Motor neuron (in vitro differentiated cells): ENCODE measurements around the gene SERPIND1. TPM values are rescaled to one million over a fixed set of nuclear protein-coding genes. Genes with fewer than 3 reads are reported as not detected.

Source experiments
- ATAC-seq, 8 experiments: fragments of 200-7000 bp; cut with Tn5 transposase; replicated peaks in 6 of 8; 2 replicates each; pipeline ENCODE4 v1.8.0; 2021; ENCODE audit warnings: mild to moderate bottlenecking in 8 of 8, moderate library complexity in 8 of 8
- H3K27ac ChIP-seq, 2 donors: fragments of 250-450 bp; sonication (Bioruptor Pico); 2 replicates each; pipeline ENCODE4 v1.9.0; 2021; ENCODE audit warnings: antibody characterized with exemption in 2 of 2, mild to moderate bottlenecking in 2 of 2, moderate library complexity in 1 of 2
- H3K4me1 ChIP-seq, 2 donors: fragments of 250-450 bp; sonication (Bioruptor Pico); replicated peaks in 1 of 2; 2 replicates each; pipeline ENCODE4 v1.6.1; 2021; ENCODE audit warnings: antibody characterized with exemption in 2 of 2, mild to moderate bottlenecking in 2 of 2, moderate library complexity in 1 of 2
- H3K4me3 ChIP-seq, 5 donors: fragments of 250-450 bp; sonication (Bioruptor Pico); 2 replicates each; pipeline ENCODE4 v1.9.0; 2021; ENCODE audit warnings: antibody characterized with exemption in 5 of 5, mild to moderate bottlenecking in 5 of 5, moderate library complexity in 4 of 5
- WGBS, 10 experiments: fragments of 450-650 bp; shearing (Covaris generic); methylation state at CpG; one replicate each; pipeline ENCODE4 v1.0.0; 2022; 5-methylcytosine and 5-hydroxymethylcytosine counted together
- in situ Hi-C, 9 experiments: fragments of 400-800 bp; cut with MboI; loops; one replicate each; pipeline ENCODE4 v1.15.0; 2021; ENCODE audit warnings: low sequenced_read_pairs in 9 of 9, low pct_unique_long_range_greater_than_20kb in 2 of 9; ENCODE audit not compliant: unreplicated experiment in 9 of 9
- total RNA-seq, 8 experiments: library from RNA; unstranded; fragments of 300-600 nt; gene quantifications; 2 replicates each; pipeline versions ENCODE4 v1.2.3 to v1.2.4, GENCODE V29; 2022

The SERPIND1 gene
- total RNA-seq, 8 experiments from 2014 or later = 0.17 to 1.8 (median 0.66) TPM

- WGBS, 10 experiments = 80 to 86% methylated on average over 1 to 3 of the region's 6 CpGs; no CpG with 5 or more reads in 8 of the 10 experiments
- in situ Hi-C loops = no loop called here
- H3K4me3 ChIP-seq = no peak overlapping the region
- H3K27ac ChIP-seq = no peak overlapping the region
- H3K4me1 ChIP-seq = no peaks in the 10 kb centered on the region
- ATAC-seq = no peak
Measured at GRCh38 chr22:20804650-20805049, 30.7 kb downstream of the SERPIND1 start.

GRCh38 chr22:20805972-20806471, 32.1 kb downstream of the SERPIND1 start:
- 17 to 100% (median 75%) methylated on average over 1 to 2 of the region's 3 CpGs; no CpG with 5 or more reads in 2 of the 10 experiments for WGBS, 10 experiments

DNA sequence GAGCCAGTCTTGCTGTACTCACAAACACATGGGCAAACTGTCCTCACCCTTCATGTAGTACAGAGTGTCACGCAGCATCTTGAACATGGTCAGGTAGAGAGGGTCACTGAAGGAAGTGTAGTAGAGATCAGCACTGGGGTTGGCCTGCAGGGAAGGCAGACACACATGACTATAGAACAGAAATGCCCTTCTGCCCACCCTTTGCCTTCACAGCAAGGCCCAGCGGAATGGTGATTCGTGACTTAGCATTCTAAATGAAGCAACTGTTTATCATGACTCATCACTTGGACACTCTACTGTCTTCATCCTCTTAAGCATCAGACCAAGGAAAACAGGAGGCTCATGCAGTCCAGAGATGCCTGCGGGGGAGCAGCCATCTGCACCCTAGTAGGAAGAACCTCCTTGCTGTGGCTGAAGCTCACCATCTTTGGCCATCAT, 33.4 kb downstream of the SERPIND1 start:
- WGBS, 10 experiments = 57 to 100% (median 88%) methylated on average over 1 to 3 of the region's 4 CpGs; no CpG with 5 or more reads in 6 of the 10 experiments
- Histone ChIP-seq H3K27ac (peak overlapping the region in 1 of 2 donors; percentile 21), H3K4me1 (no peaks in the 10 kb centered on the region), H3K4me3 (no peak overlapping the region)
- in situ Hi-C loops = no loop called here
- peak in 6 of 8 experiments; percentile 30 to 98 (median 74) for ATAC-seq

More at GRCh38 chr22:20805972-20806471, 32.1 kb downstream of the SERPIND1 start:
- H3K4me3 ChIP-seq = no peak overlapping the region
- H3K27ac ChIP-seq = no peak overlapping the region
- no peaks in the 10 kb centered on the region for H3K4me1 ChIP-seq
- in situ Hi-C loops = no loop called here
- no peak for ATAC-seq

- Histone ChIP-seq H3K4me3 (no peak overlapping the region), H3K27ac (no peak overlapping the region), H3K4me1 (no peaks in the 10 kb centered on the region)
- ATAC-seq = no peak
- in situ Hi-C loops = no loop called here
- 67 to 100% (median 89%) methylated on average over 1 to 4 of the region's 4 CpGs; no CpG with 5 or more reads in 3 of the 10 experiments for WGBS, 10 experiments
Measured at GRCh38 chr22:20808844-20809243, 34.9 kb downstream of the SERPIND1 start.

DNA sequence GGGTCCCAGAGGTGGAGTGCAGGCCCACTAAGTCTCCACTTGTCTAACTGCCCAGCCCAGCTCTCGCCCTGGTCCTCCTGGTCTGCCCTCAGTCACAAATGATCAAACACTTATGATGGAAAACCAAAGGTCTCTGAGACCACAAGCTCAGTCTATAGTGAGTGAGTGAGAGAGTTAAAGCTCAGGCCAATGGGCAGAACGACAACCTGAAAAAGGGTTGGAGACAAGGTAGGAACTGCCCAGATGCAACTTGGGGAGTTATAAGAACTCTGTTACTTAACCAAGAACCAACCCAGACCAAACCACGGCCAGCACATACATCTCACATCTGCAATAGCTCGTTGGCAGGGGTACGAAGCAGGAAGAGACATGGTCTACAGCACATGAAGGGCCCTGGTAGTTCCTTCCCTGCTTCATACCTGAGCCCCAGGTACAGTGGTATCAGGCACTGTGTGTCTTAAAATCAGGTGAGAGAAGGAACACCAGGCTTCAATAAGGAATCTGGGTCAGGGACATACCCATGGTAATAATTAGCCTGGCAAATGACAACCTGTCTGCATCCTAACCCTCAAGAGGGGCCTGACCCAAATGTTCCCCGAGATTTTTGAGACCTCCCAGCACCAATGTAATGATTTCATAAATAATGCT, 35.7 kb downstream of the SERPIND1 start:
- no peak for ATAC-seq
- WGBS, 10 experiments = 73 to 100% (median 89%) methylated on average over 2 to 5 of the region's 6 CpGs; no CpG with 5 or more reads in 3 of the 10 experiments
- no peak overlapping the region for H3K4me3 ChIP-seq
- no peaks in the 10 kb centered on the region for H3K4me1 ChIP-seq
- no peak overlapping the region for H3K27ac ChIP-seq
- in situ Hi-C loops = loop anchor here in 1 of 9 experiments (10.0 kb wide), 1 partner anchor 55 kb away; no protein-coding TSS in a partner anchor

DNA sequence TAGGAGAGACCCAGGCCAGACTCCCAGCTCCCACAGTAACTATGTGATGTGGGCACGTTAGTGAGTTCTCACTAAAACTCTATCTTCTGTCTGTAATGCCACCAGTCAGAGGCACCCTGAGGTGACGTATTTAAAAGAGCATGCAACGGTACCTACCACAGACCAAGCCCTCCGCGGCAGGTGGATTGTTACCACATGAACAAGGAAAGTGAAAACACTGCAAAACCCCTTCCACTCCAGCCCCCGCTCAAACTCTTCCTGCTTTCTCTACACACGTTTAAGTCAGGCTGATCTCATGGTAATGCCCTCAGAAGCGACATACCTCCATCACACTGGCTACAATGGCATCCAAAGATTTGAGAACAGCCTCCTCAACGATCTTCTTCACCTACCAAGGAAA, 36.7 kb downstream of the SERPIND1 start:
- 55 to 100% (median 90%) methylated on average over 1 to 8 of the region's 9 CpGs; no CpG with 5 or more reads in 3 of the 10 experiments for WGBS, 10 experiments
- in situ Hi-C loops = loop anchor here in 1 of 9 experiments (10.0 kb wide), 1 partner anchor 56 kb away; no protein-coding TSS in a partner anchor
- Histone ChIP-seq H3K4me3 (no peak overlapping the region), H3K4me1 (no peaks in the 10 kb centered on the region), H3K27ac (no peak overlapping the region)
- ATAC-seq = no peak

DNA sequence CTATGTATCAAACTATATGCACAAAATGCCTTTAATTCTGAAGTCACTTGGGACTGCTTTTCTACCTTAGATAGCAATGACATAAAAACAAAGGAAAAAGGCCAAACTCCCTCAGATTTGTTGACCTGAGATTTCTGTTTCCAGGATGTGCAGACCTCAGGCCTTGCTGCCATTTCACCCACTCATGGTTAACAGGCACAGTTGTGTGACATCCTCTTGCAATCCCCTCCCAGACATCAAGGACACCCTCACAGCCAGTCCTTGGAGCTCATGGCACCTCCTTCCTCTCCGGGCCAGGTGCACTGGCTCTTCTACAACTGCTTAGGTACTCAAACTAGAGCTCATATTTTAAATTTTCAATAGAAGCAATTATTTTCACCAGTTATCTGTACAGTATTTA, 37.3 kb downstream of the SERPIND1 start:
- H3K27ac ChIP-seq = no peak overlapping the region
- ATAC-seq = no peak
- in situ Hi-C loops = loop anchor here in 1 of 9 experiments (10.0 kb wide), 1 partner anchor 56 kb away; no protein-coding TSS in a partner anchor
- no peak overlapping the region for H3K4me3 ChIP-seq
- WGBS, 10 experiments = 91 to 100% (median 100%) methylated on average over 1 of the region's 1 CpG; no CpG with 5 or more reads in 5 of the 10 experiments
- H3K4me1 ChIP-seq = no peaks in the 10 kb centered on the region

- peak overlapping the region in 1 of 2 donors; percentile 44 for H3K27ac ChIP-seq
- 82 to 100% (median 92%) methylated on average over 1 to 5 of the region's 5 CpGs; no CpG with 5 or more reads in 4 of the 10 experiments for WGBS, 10 experiments
- in situ Hi-C loops = loop anchor here in 1 of 9 experiments (10.0 kb wide), 1 partner anchor 57 kb away; no protein-coding TSS in a partner anchor
- no peak for ATAC-seq
- H3K4me3 ChIP-seq = no peak overlapping the region
- no peaks in the 10 kb centered on the region for H3K4me1 ChIP-seq
Measured at GRCh38 chr22:20811971-20812660, 38.2 kb downstream of the SERPIND1 start.

- Histone ChIP-seq H3K4me3 (no peak overlapping the region), H3K27ac (no peak overlapping the region), H3K4me1 (no peaks in the 10 kb centered on the region)
- ATAC-seq = no peak
- in situ Hi-C loops = loop anchor here in 1 of 9 experiments (10.0 kb wide), 1 partner anchor 58 kb away; no protein-coding TSS in a partner anchor
- 83 to 100% (median 100%) methylated on average over 1 to 4 of the region's 4 CpGs for WGBS, 10 experiments
Measured at GRCh38 chr22:20813056-20813455, 39.1 kb downstream of the SERPIND1 start.

DNA sequence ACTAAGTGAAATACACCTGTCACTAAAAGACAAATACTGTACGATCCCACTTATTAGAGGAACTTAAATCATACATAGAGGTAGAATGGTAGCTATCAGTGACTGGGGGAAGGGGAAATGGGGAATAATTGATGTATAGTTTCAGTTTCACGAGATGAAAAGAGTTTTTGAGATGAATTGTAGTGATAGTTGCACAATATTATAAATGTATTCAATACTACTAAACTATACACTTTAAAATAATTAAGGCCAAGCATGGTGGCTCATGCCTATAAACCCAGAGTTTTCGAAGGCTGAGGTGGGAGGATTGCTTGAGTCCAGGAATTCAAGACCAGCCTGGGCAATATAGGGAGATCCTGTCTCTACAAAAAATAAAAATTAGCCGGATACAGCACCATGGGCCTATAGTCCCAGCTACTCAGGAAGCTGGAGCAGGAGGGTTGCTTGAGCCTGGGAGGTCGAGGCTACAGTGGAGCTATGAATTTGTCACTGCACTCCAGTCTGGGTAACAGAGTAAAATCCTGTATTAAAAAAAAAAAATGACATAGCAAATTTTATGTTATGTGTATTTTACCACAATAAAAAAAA, 40.4 kb downstream of the SERPIND1 start:
- Histone ChIP-seq H3K27ac (no peak overlapping the region), H3K4me3 (no peak overlapping the region), H3K4me1 (no peaks in the 10 kb centered on the region)
- 87 to 97% (median 95%) methylated on average over 3 to 5 of the region's 5 CpGs for WGBS, 10 experiments
- no peak for ATAC-seq
- in situ Hi-C loops = loop anchor here in 1 of 9 experiments (10.0 kb wide), 1 partner anchor 60 kb away; no protein-coding TSS in a partner anchor

GRCh38 chr22:20815477-20816050, 41.7 kb downstream of the SERPIND1 start:
- ATAC-seq = no peak
- in situ Hi-C loops = loop anchor here in 1 of 9 experiments (10.0 kb wide), 1 partner anchor 61 kb away; no protein-coding TSS in a partner anchor
- Histone ChIP-seq H3K27ac (no peak overlapping the region), H3K4me1 (no peaks in the 10 kb centered on the region), H3K4me3 (no peak overlapping the region)
- WGBS, 10 experiments = 82 to 100% (median 95%) methylated on average over 1 to 9 of the region's 9 CpGs

- H3K27ac ChIP-seq = no peak overlapping the region
Measured at GRCh38 chr22:20816559-20816958, 42.6 kb downstream of the SERPIND1 start.

More at GRCh38 chr22:20816559-20816958, 42.6 kb downstream of the SERPIND1 start:
- ATAC-seq = no peak
- in situ Hi-C loops = loop anchor here in 1 of 9 experiments (10.0 kb wide), 1 partner anchor 62 kb away; no protein-coding TSS in a partner anchor
- H3K4me3 ChIP-seq = no peak overlapping the region
- WGBS, 10 experiments = 83 to 100% (median 97%) methylated on average over 1 to 4 of the region's 6 CpGs; no CpG with 5 or more reads in 5 of the 10 experiments
- H3K4me1 ChIP-seq = no peaks in the 10 kb centered on the region
